ENCODE measurements around the gene OSBPL5.

Gene OSBPL5

DNA sequence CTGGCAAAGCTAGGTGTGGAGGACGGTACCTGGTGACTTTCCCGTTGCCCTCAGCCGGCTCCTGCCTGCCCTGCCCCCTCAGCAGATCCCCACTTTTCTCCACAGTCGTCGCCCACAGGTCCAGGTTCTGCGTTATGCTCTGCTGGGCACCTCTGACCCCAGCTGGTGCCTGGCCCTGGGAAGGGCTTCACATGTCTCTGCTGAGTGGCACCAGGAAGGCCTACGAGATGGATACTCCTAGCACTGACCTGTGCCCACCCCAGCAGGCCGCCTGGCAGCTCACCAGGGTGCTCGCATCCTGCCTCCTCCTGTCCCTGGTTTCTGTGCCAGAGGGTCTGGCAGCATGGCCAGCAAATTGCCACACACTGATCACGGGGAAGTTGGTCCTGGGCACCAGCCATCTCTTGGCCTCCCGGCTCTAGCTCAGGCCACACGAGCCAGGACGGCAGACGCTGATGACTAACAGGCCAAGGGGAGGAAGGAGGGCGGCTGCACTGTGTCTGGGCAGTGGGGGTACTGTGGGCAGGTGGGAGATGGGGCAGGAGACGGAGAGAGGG is 121.7 kb downstream of the OSBPL5 start:
- DNase-seq (ENCODE audit: low read depth), result no peak
- no peak for TF ChIP-seq MYC (IDR thresholded peaks at IDR 0.05; ENCODE audit: low read depth, low read length)
- TF ChIP-seq, protein P1, sequence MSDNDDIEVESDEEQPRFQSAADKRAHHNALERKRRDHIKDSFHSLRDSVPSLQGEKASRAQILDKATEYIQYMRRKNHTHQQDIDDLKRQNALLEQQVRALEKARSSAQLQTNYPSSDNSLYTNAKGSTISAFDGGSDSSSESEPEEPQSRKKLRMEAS (IDR thresholded peaks at IDR 0.05; ENCODE audit: low read depth, low read length), result no peak
- TF ChIP-seq POLR2A (IDR thresholded peaks at IDR 0.05; ENCODE audit: extremely low read depth, insufficient read length), result no peak
- TF ChIP-seq, protein P2, sequence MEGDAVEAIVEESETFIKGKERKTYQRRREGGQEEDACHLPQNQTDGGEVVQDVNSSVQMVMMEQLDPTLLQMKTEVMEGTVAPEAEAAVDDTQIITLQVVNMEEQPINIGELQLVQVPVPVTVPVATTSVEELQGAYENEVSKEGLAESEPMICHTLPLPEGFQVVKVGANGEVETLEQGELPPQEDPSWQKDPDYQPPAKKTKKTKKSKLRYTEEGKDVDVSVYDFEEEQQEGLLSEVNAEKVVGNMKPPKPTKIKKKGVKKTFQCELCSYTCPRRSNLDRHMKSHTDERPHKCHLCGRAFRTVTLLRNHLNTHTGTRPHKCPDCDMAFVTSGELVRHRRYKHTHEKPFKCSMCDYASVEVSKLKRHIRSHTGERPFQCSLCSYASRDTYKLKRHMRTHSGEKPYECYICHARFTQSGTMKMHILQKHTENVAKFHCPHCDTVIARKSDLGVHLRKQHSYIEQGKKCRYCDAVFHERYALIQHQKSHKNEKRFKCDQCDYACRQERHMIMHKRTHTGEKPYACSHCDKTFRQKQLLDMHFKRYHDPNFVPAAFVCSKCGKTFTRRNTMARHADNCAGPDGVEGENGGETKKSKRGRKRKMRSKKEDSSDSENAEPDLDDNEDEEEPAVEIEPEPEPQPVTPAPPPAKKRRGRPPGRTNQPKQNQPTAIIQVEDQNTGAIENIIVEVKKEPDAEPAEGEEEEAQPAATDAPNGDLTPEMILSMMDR (IDR thresholded peaks at IDR 0.05; ENCODE audit: low read depth, low read length), result no peak
- H3K4me3 ChIP-seq (ENCODE audit: low read depth, low read length), result no peak overlapping the region

DNA sequence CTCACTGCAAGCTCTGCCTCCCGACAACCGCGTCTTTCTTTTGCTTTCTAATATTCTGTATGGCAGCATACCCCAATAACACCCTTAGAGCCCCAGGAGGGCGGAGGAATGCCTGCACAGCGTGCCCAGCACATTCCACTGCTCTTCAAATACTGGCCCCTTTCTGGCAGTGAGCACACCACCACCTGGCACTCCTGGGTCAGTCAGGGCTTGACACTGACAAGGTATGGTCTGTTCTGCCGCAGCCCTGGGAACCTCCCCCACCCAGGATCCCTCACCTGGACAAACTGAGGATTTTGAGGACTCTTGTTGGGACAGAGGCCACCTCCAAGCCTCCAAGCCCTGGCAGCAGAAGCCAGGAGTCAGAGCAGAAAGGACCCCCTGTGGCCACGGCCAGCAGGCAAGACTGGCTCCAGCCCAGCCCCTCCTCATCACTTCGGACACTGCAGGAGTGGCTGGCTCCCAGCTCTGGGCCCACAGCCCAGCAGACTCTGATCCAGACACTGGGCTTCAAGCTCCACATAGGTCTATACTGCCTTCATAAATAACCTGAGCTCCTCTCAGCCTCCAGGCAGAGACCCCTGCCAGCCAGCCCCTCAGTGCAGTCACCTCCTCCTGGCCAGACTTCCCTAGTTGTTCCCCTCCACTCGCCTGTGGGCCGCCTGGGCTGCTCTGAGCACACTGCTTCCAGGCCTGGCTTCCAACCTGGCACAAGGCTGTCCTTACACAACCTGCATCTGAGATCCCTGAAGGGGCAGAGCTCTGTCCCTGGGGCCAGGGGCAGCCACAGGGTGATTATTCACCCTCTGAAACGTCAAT is 122.4 kb downstream of the OSBPL5 start:
- no peak for DNase-seq (ENCODE audit: low read depth)
- TF ChIP-seq, protein P1 (IDR thresholded peaks at IDR 0.05; ENCODE audit: low read depth, low read length), result no peak
- TF ChIP-seq MYC (IDR thresholded peaks at IDR 0.05; ENCODE audit: low read depth, low read length) (no peak), POLR2A (IDR thresholded peaks at IDR 0.05; ENCODE audit: extremely low read depth, insufficient read length) (no peak)
- TF ChIP-seq, protein P2 (IDR thresholded peaks at IDR 0.05; ENCODE audit: low read depth, low read length), result no peak
- H3K4me3 ChIP-seq (ENCODE audit: low read depth, low read length), result no peak overlapping the region

DNA sequence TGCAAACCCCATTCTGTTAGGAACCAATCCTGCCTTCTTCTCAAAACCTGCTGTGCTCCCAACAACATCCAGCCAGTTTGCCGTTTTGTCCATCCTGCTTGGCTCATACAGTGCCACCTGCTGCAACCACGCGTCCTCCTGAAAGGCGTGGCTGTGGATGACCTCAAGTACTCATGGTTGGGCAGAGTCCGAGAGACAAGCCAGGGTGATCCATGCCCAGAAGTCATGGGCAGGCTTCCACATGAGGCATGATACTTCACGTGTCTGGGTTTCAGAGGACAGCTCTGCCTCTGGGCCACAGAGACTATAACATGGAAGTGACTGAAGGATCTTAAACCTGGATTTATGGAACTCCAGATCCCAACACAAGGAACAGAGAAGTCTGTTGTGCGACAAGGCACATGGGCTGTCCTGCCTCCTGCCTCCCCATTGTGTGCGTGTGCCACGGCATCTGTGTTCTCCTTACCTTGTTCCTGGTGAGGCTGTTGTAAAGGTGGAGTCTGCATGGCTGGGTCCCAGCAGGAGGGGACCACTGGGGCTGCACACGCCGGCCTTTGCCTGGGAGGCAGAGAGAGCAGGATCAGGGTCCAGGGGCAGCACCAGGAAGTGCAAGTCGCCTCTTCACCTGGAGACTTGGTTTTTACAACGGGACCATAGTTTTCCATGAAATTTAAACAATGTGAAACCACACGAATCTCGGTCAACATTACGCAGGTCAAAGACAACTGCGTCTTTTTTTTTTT is 123.2 kb downstream of the OSBPL5 start:
- no peak for TF ChIP-seq MYC (IDR thresholded peaks at IDR 0.05; ENCODE audit: low read depth, low read length)
- TF ChIP-seq, protein P1 (IDR thresholded peaks at IDR 0.05; ENCODE audit: low read depth, low read length), result no peak
- TF ChIP-seq POLR2A (IDR thresholded peaks at IDR 0.05; ENCODE audit: extremely low read depth, insufficient read length), result no peak
- TF ChIP-seq, protein P2 (IDR thresholded peaks at IDR 0.05; ENCODE audit: low read depth, low read length), result no peak
- DNase-seq (ENCODE audit: low read depth), result no peak
- H3K4me3 ChIP-seq (ENCODE audit: low read depth, low read length), result no peak overlapping the region

DNA sequence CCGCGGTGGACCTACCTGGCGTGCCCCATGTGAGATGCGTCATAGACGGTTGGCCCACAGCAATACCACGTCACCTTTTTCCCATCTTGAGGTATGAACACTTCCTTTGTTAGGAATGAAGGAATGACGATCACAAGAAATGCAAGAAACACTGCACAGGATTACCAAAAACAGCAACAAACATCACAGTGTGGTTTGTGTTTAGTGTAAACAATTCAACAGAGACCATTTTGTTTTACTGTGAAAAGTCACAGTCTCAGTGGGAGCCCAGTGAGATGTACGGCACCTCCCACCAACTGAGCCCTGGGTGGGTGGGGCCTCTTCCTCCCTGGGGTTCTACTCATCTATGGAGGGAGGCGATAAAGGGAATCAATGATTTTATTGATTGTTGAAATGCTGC is 124.2 kb downstream of the OSBPL5 start:
- no peak for DNase-seq (ENCODE audit: low read depth)
- TF ChIP-seq MYC (IDR thresholded peaks at IDR 0.05; ENCODE audit: low read depth, low read length) (no peak), POLR2A (IDR thresholded peaks at IDR 0.05; ENCODE audit: extremely low read depth, insufficient read length) (no peak)
- TF ChIP-seq, protein P1 (IDR thresholded peaks at IDR 0.05; ENCODE audit: low read depth, low read length), result no peak
- TF ChIP-seq, protein P2 (IDR thresholded peaks at IDR 0.05; ENCODE audit: low read depth, low read length), result no peak
- H3K4me3 ChIP-seq (ENCODE audit: low read depth, low read length), result no peak overlapping the region

DNA sequence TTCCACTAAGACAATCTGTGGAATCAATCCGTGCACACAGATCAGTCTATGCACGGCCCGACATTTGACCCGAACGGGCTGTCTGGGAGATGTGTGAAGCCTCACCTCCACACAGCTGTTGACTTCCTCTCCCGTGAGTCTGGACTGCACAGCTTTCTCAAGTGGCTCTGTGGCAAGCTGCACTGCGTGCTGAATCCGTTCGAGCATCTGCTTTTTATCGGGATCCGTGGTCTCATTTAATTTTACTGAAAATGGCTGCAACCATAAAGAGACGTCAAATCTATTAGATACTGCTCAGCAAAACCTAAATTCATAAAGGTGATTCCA is 127.2 kb downstream of the OSBPL5 start:
- DNase-seq (ENCODE audit: low read depth), result no peak
- TF ChIP-seq POLR2A (IDR thresholded peaks at IDR 0.05; ENCODE audit: extremely low read depth, insufficient read length), result no peak
- TF ChIP-seq MYC (IDR thresholded peaks at IDR 0.05; ENCODE audit: low read depth, low read length), result no peak
- TF ChIP-seq, protein P2 (IDR thresholded peaks at IDR 0.05; ENCODE audit: low read depth, low read length), result no peak
- TF ChIP-seq, protein P1 (IDR thresholded peaks at IDR 0.05; ENCODE audit: low read depth, low read length), result no peak
- no peak overlapping the region for H3K4me3 ChIP-seq (ENCODE audit: low read depth, low read length)

All from NB4 (cell line).